ENCODE measurements around the gene PIK3AP1.
A peak's percentile ranks its signal among the peaks of the same experiment; 100 is the strongest.
"Not testable (repeated sequence)": the region's sequence is repeated elsewhere in the genome, so short reads cannot be mapped to it uniquely, and the experiment has no call there.

Gene PIK3AP1

DNA sequence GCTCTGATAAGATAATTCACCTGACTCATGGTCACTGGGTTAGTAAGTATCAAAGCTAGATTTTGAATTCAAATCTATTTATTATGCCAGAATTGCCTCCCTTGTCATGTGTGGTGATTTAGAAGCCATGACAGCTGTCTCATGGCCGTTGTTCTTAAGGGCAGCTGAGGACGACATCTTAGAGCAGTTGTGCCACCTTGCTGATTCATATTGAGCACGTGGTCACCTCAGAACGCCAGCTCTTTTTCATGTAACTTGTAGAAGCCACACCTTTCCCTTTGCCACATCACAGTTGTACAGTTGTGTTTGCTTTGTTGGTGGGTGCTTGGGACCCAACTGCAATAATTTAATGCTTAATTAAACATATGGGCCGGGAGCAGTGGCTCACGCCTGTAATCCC lies 4.3 kb upstream of the PIK3AP1 start:
- DNase-seq (ENCODE audit: low read depth), result no peak

GRCh38 chr10:96721207-96721572 lies 876 bp upstream of the PIK3AP1 start:
- DNase-seq (ENCODE audit: low read depth), result no peak

- no peak for DNase-seq (ENCODE audit: low read depth)
Measured at GRCh38 chr10:96719850-96720421, 378 bp downstream of the PIK3AP1 start.

- no peak for DNase-seq (ENCODE audit: low read depth)
Measured at GRCh38 chr10:96719200-96719599, 1.1 kb downstream of the PIK3AP1 start.

GRCh38 chr10:96718304-96718990 lies 1.9 kb downstream of the PIK3AP1 start:
- DNase-seq (ENCODE audit: low read depth), result no peak

DNA sequence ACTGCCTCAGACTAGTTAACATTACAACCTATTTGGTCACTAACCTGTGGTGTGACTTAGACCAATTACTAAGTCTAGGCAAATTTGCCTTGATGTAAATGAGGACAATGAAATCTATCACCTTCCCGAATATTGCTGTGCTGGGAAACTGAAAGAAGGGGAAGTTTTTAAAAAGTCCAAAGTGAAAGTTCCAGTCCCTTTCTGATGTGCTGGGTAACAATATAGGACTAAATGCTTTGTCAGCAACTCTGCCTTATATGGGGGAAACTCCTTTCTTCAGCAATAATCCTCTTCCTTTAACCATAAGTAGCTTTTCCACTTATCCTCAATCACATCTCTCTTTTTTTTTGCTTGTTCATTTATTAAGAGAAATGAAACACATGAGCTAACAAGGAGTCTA lies 3.9 kb downstream of the PIK3AP1 start:
- no peak for DNase-seq (ENCODE audit: low read depth)

DNA sequence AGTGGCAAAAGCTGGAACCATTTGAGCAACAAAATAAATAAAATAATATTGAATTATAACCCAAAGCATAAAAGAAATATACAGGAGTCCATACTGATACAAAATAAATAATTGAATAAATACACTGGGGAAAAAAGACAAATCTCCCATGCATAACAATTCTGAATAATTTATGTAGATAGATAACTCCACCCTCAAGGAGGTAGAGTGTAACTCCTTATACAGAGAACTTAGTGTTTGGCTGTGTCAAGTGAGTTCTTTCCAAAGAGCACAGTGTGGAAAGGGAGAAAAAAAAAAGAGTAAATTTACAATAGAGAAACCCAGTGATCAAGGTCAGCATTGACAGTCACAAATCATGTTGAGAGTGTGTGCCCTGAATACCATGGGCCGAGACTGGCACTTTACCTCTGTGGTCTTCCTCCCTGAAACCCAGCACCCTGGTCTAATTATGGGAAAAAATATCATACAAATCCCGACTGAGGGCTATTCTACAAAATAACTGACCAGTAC lies 5.5 kb downstream of the PIK3AP1 start:
- DNase-seq (ENCODE audit: low read depth), result no peak

DNA sequence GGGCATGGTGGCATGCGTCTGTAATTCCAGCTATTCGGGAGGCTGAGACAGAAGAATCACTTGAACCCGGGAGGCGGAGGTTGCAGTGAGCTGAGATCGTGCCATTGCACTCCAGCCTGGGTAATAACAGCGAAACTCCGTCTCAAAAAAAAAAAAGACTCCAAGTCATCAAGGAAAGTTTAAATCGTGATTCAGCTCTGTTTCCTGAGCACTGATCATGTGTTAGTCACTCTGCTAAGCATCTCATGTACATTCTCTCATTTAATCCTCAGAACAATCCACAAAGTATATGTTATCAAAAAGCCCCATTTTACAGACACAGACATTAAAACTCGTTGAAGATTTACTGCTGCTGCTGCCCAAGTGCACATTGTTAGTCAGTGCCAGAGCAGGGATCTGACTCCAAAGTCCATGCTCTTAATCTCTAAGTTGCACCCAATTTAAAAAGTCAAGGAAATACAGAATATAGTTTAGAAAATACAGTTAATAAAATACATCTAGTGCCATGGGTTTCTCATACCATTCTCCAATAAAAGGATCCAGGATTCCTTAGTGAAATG lies 6.2 kb downstream of the PIK3AP1 start:
- peak; percentile 79 for DNase-seq (ENCODE audit: low read depth)

- no peak for DNase-seq (ENCODE audit: low read depth)
Measured at GRCh38 chr10:96712662-96713271, 7.5 kb downstream of the PIK3AP1 start.

- no peak for DNase-seq (ENCODE audit: low read depth)
Measured at GRCh38 chr10:96711048-96711728, 9.1 kb downstream of the PIK3AP1 start.

DNA sequence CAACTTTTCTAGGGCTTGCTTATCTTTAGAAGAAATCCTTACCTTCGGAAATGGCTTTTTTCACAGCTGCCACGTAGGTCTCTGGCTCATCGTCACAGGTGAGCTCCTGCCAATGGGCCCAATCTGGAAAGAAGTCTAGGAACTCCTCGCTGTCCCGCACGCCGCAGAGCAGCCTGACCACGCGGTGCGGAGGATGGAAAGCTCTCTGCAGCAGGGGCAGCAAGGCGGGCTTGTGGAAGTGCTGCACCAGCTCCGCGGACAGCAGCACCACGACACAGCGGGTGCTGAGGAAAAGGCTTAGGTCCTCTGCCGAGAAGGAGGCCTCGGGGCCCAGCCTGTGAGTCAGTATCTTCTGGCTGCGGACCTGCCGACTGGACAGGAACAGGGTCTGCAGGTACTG lies 10.8 kb downstream of the PIK3AP1 start:
- no peak for DNase-seq (ENCODE audit: low read depth)

GRCh38 chr10:96708996-96709395 lies 11.3 kb downstream of the PIK3AP1 start:
- no peak for DNase-seq (ENCODE audit: low read depth)

- no peak for DNase-seq (ENCODE audit: low read depth)
Measured at GRCh38 chr10:96708456-96708855, 11.9 kb downstream of the PIK3AP1 start.

DNA sequence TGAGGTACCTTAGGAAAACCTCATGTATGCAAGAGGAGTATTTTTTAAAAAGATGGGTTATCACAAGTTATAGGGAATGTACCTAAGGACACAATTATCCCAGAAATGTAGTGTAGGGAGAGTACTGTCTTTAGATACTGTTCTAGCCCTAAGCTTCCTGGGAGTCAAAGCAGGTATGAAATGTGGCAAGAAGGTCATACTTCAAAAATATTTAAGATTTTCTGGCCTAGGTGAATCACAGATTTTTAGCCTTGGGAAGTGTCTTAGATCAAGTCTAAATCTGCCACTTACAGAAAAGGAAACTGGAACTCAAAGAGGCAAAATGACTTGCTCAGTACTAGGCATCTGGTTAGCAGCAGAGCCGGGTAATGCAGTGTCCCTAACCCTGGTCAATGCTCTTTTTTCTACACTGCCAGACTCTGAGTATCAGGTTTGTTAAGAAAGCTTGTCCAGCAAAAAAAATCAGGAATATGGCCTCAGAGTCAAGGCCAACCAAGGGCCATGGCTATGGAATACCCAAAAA lies 13.9 kb downstream of the PIK3AP1 start:
- DNase-seq (ENCODE audit: low read depth), result no peak

DNA sequence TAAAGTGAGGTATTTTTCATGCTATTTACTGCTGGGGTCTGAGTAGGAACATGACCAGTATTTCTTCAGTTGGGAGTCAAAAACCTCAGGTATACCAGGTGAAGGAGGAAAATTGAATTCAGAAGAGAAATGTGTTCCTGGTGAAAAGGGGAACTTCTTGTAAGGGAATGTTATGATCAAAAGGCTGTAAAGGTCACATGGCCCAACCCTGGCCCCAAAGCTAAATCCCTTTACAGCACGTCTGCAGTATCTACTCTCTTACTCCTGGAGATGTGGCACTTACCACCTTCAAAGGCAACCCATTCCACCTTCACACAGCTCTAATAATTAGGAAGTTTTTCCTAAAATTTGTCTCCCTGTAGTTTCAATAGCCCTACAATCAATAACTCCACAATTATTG lies 15.2 kb downstream of the PIK3AP1 start:
- DNase-seq (ENCODE audit: low read depth), result no peak

- DNase-seq (ENCODE audit: low read depth), result no peak
Measured at GRCh38 chr10:96704563-96704962, 15.8 kb downstream of the PIK3AP1 start.

GRCh38 chr10:96703358-96703757 lies 17.0 kb downstream of the PIK3AP1 start:
- no peak for DNase-seq (ENCODE audit: low read depth)

DNA sequence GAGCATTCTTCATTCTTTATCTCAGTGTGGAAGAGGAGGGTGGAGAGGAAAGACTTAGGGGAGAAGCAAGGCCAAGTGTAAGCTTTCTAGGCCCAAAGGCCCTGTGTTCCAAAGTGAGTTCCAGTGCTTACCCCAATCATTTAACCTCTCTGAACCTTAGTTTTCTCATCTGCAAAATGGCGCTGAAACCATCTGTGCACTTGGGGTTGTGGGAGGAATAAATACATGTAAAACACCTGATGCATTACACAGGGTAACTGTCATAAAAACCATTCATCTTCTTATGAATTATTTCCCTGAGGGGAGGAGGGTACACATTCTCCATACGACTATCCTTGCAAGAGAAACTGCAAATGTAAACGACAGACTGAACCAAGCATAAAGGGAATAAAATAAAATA lies 19.0 kb downstream of the PIK3AP1 start:
- no peak for DNase-seq (ENCODE audit: low read depth)

DNA sequence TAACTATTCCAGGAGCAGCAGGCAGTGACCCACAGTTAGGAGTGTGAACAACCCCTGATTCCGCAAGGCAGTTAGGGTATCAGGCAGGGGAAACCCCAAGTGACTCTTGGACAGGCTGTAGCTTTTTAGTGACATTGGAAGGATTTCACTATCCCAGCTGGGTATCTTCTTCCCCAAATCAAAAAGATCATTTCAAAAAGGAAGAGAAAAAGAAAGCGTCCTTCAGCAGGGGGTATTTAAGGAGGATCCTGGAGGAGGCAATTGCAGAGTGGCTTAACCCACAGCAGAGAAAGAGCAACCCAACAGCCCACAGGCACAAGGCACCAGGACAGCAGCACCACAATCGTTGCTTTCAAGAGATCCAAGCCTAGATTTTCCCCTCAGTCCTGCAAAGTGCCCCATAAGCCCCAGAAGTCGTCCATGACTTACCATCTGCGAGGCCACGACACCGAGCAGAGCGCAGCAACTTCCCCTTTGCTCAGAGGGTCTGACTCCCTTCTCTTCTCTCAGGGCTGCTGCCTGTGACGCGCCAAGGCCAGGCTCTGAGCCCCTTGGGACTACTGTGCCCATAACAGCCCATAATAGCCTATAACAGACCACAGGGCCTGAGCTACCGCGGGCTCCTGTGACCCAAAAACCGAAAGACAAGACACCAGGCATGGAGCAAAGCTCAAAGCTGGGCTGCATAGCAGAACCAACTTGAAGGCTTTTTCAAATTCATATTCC lies 19.8 kb downstream of the PIK3AP1 start:
- no peak for DNase-seq (ENCODE audit: low read depth)

DNA sequence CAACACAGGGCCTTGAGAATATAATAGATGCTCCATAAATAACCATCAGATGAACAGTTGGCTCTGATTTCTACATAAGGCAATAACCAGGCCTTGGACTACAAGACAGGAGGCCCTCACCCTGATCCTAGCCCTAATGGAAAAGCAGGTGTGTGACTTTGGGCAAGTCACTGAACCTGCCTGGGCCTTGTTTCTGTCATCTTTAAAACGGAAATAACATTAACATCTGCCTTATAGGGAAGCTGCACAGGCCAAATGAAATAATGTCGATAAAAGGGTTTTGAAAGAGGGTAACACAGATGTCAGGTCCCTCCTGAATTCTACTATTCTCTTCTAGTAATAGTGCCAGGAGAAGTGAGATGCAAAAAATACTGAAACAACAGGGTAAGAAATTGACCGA lies 20.7 kb downstream of the PIK3AP1 start:
- no peak for DNase-seq (ENCODE audit: low read depth)

DNA sequence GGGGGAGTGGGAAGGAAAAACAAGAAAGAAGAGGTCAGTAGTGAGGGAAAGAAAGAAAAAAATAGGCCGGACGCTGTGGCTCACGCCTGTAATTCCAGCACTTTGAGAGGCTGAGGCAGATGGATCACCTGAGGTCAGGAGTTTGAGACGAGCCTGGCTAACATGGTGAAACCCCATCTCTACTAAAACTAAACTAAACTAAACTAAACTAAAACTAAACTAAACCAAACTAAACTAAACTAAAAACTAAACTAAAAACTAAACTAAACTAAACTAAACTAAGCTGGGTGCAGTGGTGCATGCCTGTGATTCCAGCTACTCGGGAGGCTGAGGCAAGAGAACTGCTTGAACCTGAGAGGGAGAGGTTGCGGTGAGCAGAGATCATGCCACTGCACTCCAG lies 22.0 kb downstream of the PIK3AP1 start:
- not testable (repeated sequence) for DNase-seq (ENCODE audit: low read depth)

- no peak for DNase-seq (ENCODE audit: low read depth)
Measured at GRCh38 chr10:96697438-96697837, 22.9 kb downstream of the PIK3AP1 start.

All from iris pigment epithelial cell (primary cell).